Upper lobe of left lung (tissue), 6 donors: ENCODE measurements around the gene ROBO1. TPM values are rescaled to one million over a fixed set of nuclear protein-coding genes. Genes with fewer than 3 reads are reported as not detected.

ENCODE experiments used
- ATAC-seq, 2 donors: fragments of 200-7000 bp; cut with Tn5 transposase; one replicate each; pipeline ENCODE4 v1.9.1; 2022; ENCODE audit warnings: mild to moderate bottlenecking in 2 of 2, moderate library complexity in 2 of 2; ENCODE audit not compliant: low FRiP score in 2 of 2
- DNase-seq, 2 donors: peaks; one replicate each; pipeline ENCODE4 v3.0.0-alpha.2; 2019 to 2020
- H3K27ac ChIP-seq, 4 donors: fragments of 200-600 bp; sonication (generic); one replicate each; pipeline ENCODE4 v1.5.1; 2016 to 2019
- H3K27me3 ChIP-seq, 4 donors: fragments of 200-600 bp; sonication (generic); one replicate each; pipeline ENCODE4 v1.5.1; 2017 to 2019
- H3K36me3 ChIP-seq, 4 donors: fragments of 200-600 bp; sonication (generic); one replicate each; pipeline ENCODE4 v1.5.1; 2016 to 2019
- H3K4me1 ChIP-seq, 4 donors: fragments of 200-600 bp; sonication (generic); one replicate each; pipeline ENCODE4 v1.5.1; 2018 to 2019
- H3K4me3 ChIP-seq, 4 donors: fragments of 200-600 bp; sonication (generic); one replicate each; pipeline ENCODE4 v1.5.1; 2017 to 2019; ENCODE audit warnings: mild to moderate bottlenecking in 2 of 4, moderate library complexity in 1 of 4
- H3K9me3 ChIP-seq, 4 donors: fragments of 200-600 bp; sonication (generic); one replicate each; pipeline ENCODE4 v1.5.1; 2018 to 2019
- CTCF ChIP-seq, 6 experiments: fragments of 450-650 bp in 4 of 6; fragments of 200-600 bp in 2 of 6; sonication (generic) in 2 of 6; IDR thresholded peaks; one replicate each; pipeline ENCODE4 v1.5.1; 2016 to 2019; ENCODE audit warnings: antibody characterized with exemption in 6 of 6
- EP300 ChIP-seq, 4 donors: sonication (generic); formaldehyde crosslinking; IDR thresholded peaks; one replicate each; pipeline ENCODE4 v1.5.1; 2017; ENCODE audit warnings: antibody characterized with exemption in 4 of 4, control low read depth in 2 of 4
- POLR2A ChIP-seq, 4 donors: fragments of 450-650 bp; IDR thresholded peaks; one replicate each; pipeline ENCODE4 v1.5.1; 2016 to 2017; ENCODE audit warnings: antibody characterized with exemption in 4 of 4, mild to moderate bottlenecking in 2 of 4
- POLR2AphosphoS5 ChIP-seq, 2 donors: sonication (generic); formaldehyde crosslinking; IDR thresholded peaks; one replicate each; pipeline ENCODE4 v1.5.1; 2017; ENCODE audit warnings: antibody characterized with exemption in 2 of 2
- WGBS, 2 donors: methylation state at CpG; one replicate each; pipeline ENCODE4 v1.1.5; 2017 to 2018; 5-methylcytosine and 5-hydroxymethylcytosine counted together
- total RNA-seq, 6 donors: library from RNA; depleted of rRNA in 4 of 6; stranded (reverse); fragments of >200 nt in 4 of 6; gene quantifications; one replicate each; pipeline versions ENCODE4 v1.1.0 to v1.2.1, GENCODE V29; 2016 to 2021
- donor health status: DM: no; HTN: no; CAD: no; lungs with moderate emphysema.
- donor health status: DM: no; HTN: yes; CAD: no; lungs with severe emphysema.

Gene ROBO1
- total RNA-seq, 6 donors from 2014 or later, result 10.5 to 29.0 (median 18.0) TPM

- DNase-seq (no peak), ATAC-seq (no peak)
- Histone ChIP-seq H3K4me1 (no peaks in the 10 kb centered on the region), H3K9me3 (no peaks in the 10 kb centered on the region), H3K36me3 (no peaks in the 10 kb centered on the region), H3K27me3 (no peaks in the 10 kb centered on the region), H3K27ac (no peak overlapping the region), H3K4me3 (no peak overlapping the region)
- TF ChIP-seq POLR2A (IDR thresholded peaks at IDR 0.05) (no peak), EP300 (IDR thresholded peaks at IDR 0.05) (no peak), POLR2AphosphoS5 (IDR thresholded peaks at IDR 0.05) (no peak), CTCF (IDR thresholded peaks at IDR 0.05) (no peak)
- 31 to 65% methylated on average over 4 of the region's 4 CpGs for whole genome bisulfite sequencing, 2 donors
These were observed 1055.5 kb downstream of the ROBO1 start for GRCh38 chr3:78712270-78712669.

- ATAC-seq (no peak), DNase-seq (no peak)
- no peak overlapping the region for H3K4me3 ChIP-seq
- TF ChIP-seq POLR2AphosphoS5 (IDR thresholded peaks at IDR 0.05), result no peak
- no peak for TF ChIP-seq CTCF (IDR thresholded peaks at IDR 0.05)
- TF ChIP-seq EP300 (IDR thresholded peaks at IDR 0.05), result no peak
- TF ChIP-seq POLR2A (IDR thresholded peaks at IDR 0.05), result no peak
- H3K36me3 ChIP-seq, result no peaks in the 10 kb centered on the region
- 69 to 88% methylated on average over 4 of the region's 4 CpGs for WGBS, 2 donors
- no peaks in the 10 kb centered on the region for H3K9me3 ChIP-seq
- no peaks in the 10 kb centered on the region for H3K27me3 ChIP-seq
- no peak overlapping the region for H3K27ac ChIP-seq
- H3K4me1 ChIP-seq, result no peaks in the 10 kb centered on the region
These were observed 1059.2 kb downstream of the ROBO1 start for GRCh38 chr3:78708565-78709073.

GRCh38 chr3:78707609-78708008 is 1060.2 kb downstream of the ROBO1 start:
- 55 to 67% methylated on average over 2 of the region's 2 CpGs for WGBS, 2 donors
- no peaks in the 10 kb centered on the region for H3K27me3 ChIP-seq
- TF ChIP-seq EP300 (IDR thresholded peaks at IDR 0.05), result no peak
- H3K4me1 ChIP-seq, result no peaks in the 10 kb centered on the region
- no peak overlapping the region for H3K27ac ChIP-seq
- no peaks in the 10 kb centered on the region for H3K36me3 ChIP-seq
- H3K9me3 ChIP-seq, result no peaks in the 10 kb centered on the region
- DNase-seq, result no peak
- ATAC-seq, result no peak
- no peak overlapping the region for H3K4me3 ChIP-seq

- TF ChIP-seq CTCF (IDR thresholded peaks at IDR 0.05), result no peak
- TF ChIP-seq POLR2A (IDR thresholded peaks at IDR 0.05), result no peak
- no peak for TF ChIP-seq EP300 (IDR thresholded peaks at IDR 0.05)
- no peak for TF ChIP-seq POLR2AphosphoS5 (IDR thresholded peaks at IDR 0.05)
- no peak for DNase-seq
These were observed 1060.8 kb downstream of the ROBO1 start for GRCh38 chr3:78706906-78707523.

GRCh38 chr3:78703944-78704343 is 1063.9 kb downstream of the ROBO1 start:
- ATAC-seq (no peak), DNase-seq (no peak)
- H3K36me3 ChIP-seq, result no peaks in the 10 kb centered on the region
- 52 to 61% methylated on average over 2 of the region's 2 CpGs for WGBS, 2 donors
- H3K27ac ChIP-seq, result no peak overlapping the region
- H3K9me3 ChIP-seq, result no peaks in the 10 kb centered on the region
- TF ChIP-seq POLR2A (IDR thresholded peaks at IDR 0.05) (no peak), POLR2AphosphoS5 (IDR thresholded peaks at IDR 0.05) (no peak), CTCF (IDR thresholded peaks at IDR 0.05) (no peak), EP300 (IDR thresholded peaks at IDR 0.05) (no peak)
- H3K27me3 ChIP-seq, result no peaks in the 10 kb centered on the region
- no peak overlapping the region for H3K4me3 ChIP-seq
- no peaks in the 10 kb centered on the region for H3K4me1 ChIP-seq

More at GRCh38 chr3:78706906-78707523, 1060.8 kb downstream of the ROBO1 start:
- Histone ChIP-seq H3K4me1 (no peaks in the 10 kb centered on the region), H3K36me3 (no peaks in the 10 kb centered on the region), H3K9me3 (no peaks in the 10 kb centered on the region), H3K27me3 (no peaks in the 10 kb centered on the region), H3K27ac (no peak overlapping the region), H3K4me3 (no peak overlapping the region)
- 77% methylated on average over 3 of the region's 3 CpGs for whole genome bisulfite sequencing, 2 donors
- no peak for ATAC-seq
